Trophoblast cell (in vitro differentiated cells and primary cell): Measurements from ENCODE around the gene EML6.

Experiments
- DNase-seq, 2 donors: peaks; one replicate each; pipeline ENCODE4 v3.0.0-alpha.2; 2016
- H2AFZ ChIP-seq: 2 replicates; pipeline ENCODE4 v1.6.1; 2013; ENCODE audit warnings: low read length, moderate library complexity, mild to moderate bottlenecking; ENCODE audit not compliant: insufficient read depth, poor library complexity
- H2AK5ac ChIP-seq: 2 replicates; pipeline ENCODE4 v1.6.1; 2013; ENCODE audit warnings: mild to moderate bottlenecking, low read length
- H2BK120ac ChIP-seq: 2 replicates; pipeline ENCODE4 v1.6.1; 2013; ENCODE audit warnings: low read length, mild to moderate bottlenecking, moderate library complexity; ENCODE audit not compliant: insufficient read depth, poor library complexity
- H2BK12ac ChIP-seq: 2 replicates; pipeline ENCODE4 v1.6.1; 2013; ENCODE audit warnings: mild to moderate bottlenecking, low read length, moderate library complexity
- H2BK5ac ChIP-seq: 2 replicates; pipeline ENCODE4 v1.6.1; 2013; ENCODE audit warnings: low read length, low read depth, moderate library complexity, mild to moderate bottlenecking; ENCODE audit not compliant: poor library complexity
- H3K14ac ChIP-seq: 2 replicates; pipeline ENCODE4 v1.6.1; 2013; ENCODE audit warnings: mild to moderate bottlenecking, low read length
- H3K18ac ChIP-seq: 2 replicates; pipeline ENCODE4 v1.6.1; 2013; ENCODE audit warnings: mild to moderate bottlenecking, low read length
- H3K23ac ChIP-seq: 2 replicates; pipeline ENCODE4 v1.6.1; 2013; ENCODE audit warnings: low read length
- H3K27ac ChIP-seq: 2 replicates; pipeline ENCODE4 v1.5.1; 2013; ENCODE audit warnings: low read depth, mild to moderate bottlenecking, inconsistent platforms, low read length, moderate library complexity
- H3K27me3 ChIP-seq: 2 replicates; pipeline ENCODE4 v1.6.1; 2013; ENCODE audit warnings: inconsistent platforms, mild to moderate bottlenecking, low read length, moderate library complexity; ENCODE audit not compliant: insufficient read depth
- H3K36me3 ChIP-seq, 2 experiments: 1 replicate in 1 of 2; 2 replicates in 1 of 2; pipeline ENCODE4 v1.6.1; 2013; ENCODE audit warnings: low read length in 2 of 2, mild to moderate bottlenecking in 2 of 2, moderate library complexity in 1 of 2; ENCODE audit not compliant: insufficient read depth in 2 of 2, control insufficient read depth in 1 of 2
- H3K4ac ChIP-seq: 2 replicates; pipeline ENCODE4 v1.6.1; 2013; ENCODE audit warnings: low read depth, mild to moderate bottlenecking, low read length, moderate library complexity
- H3K4me1 ChIP-seq, 2 experiments: 1 replicate in 1 of 2; 2 replicates in 1 of 2; pipeline ENCODE4 v1.6.1; 2013; ENCODE audit warnings: low read length in 2 of 2, mild to moderate bottlenecking in 2 of 2, moderate library complexity in 1 of 2; ENCODE audit not compliant: insufficient read depth in 2 of 2, control insufficient read depth in 1 of 2
- H3K4me2 ChIP-seq: 2 replicates; pipeline ENCODE4 v1.6.1; 2013; ENCODE audit warnings: inconsistent platforms, mild to moderate bottlenecking, low read length, moderate library complexity
- H3K4me3 ChIP-seq: 2 replicates; pipeline ENCODE4 v1.5.1; 2013; ENCODE audit warnings: mild to moderate bottlenecking, low read depth, low read length, inconsistent platforms
- H3K79me1 ChIP-seq: one replicate; pipeline ENCODE4 v1.6.1; 2013; ENCODE audit warnings: low read length
- H3K79me2 ChIP-seq: 2 replicates; pipeline ENCODE4 v1.6.1; 2013; ENCODE audit warnings: low read length, mild to moderate bottlenecking; ENCODE audit not compliant: control insufficient read depth, insufficient read depth, poor library complexity
- H3K9ac ChIP-seq: 2 replicates; pipeline ENCODE4 v1.6.1; 2013; ENCODE audit warnings: mild to moderate bottlenecking, low read length
- H3K9me3 ChIP-seq: 2 replicates; pipeline ENCODE4 v1.6.1; 2013; ENCODE audit warnings: low read depth, mild to moderate bottlenecking, control low read depth, inconsistent platforms, low read length; ENCODE audit not compliant: insufficient read depth
- H4K12ac ChIP-seq: 2 replicates; pipeline ENCODE4 v1.6.1; 2013; ENCODE audit warnings: low read depth, mild to moderate bottlenecking, low read length, moderate library complexity
- H4K8ac ChIP-seq: 2 replicates; pipeline ENCODE4 v1.6.1; 2013; ENCODE audit warnings: low read depth, mild to moderate bottlenecking, low read length, moderate library complexity
- H4K91ac ChIP-seq: one replicate; pipeline ENCODE4 v1.6.1; 2013; ENCODE audit warnings: low read depth, mild to moderate bottlenecking, low read length, moderate library complexity
- WGBS: extraction: QIAGEN DNeasy Blood & Tissue Kit; methylation state at CpG from one replicate; pipeline ENCODE4 v1.1.7; 2013; ENCODE audit warnings: missing lambda C conversion rate; ENCODE audit not compliant: insufficient read length, insufficient coverage; ENCODE audit errors: extremely low coverage; 5-methylcytosine and 5-hydroxymethylcytosine counted together

Gene EML6

DNA sequence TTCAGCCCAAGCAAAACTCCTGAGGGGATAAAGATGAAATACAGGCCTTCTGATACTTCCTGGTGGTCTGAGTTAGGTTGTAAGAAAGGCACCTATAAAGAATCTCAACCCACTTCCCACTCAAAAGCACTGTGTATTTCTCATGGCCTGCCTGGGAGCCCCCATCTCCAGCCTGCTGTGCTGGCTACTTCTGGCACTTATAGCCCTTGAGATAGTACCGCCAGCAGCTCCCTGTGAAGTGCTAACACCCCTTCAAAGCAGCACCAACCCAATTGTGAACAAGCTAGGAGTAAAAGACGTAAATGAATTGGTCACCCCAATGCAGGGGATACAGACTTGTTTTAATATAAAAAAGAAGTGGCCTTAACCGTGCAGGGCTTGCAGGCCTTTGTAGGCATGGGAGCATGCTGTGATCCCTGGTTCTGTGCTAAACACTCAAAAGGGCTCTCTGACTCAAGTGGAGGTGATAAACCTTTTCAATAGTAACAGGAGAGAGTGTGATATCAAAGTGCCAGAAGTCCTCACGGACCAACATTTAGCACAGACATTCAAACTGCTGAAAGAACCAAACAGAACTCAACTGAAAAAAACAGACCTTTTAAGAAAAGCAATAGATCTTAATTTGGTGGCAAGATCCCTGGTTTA lies 246.0 kb downstream of the EML6 start:
- H3K18ac ChIP-seq: no peak overlapping the region
- WGBS: no CpG with 5 or more reads among the region's 4 CpGs
- H3K4me1 ChIP-seq: peaks cover 0 to 9% of the 10 kb centered on the region in 2 experiments
- no peak overlapping the region for H3K4me2 ChIP-seq
- H3K79me1 ChIP-seq: no peaks in the 10 kb centered on the region
- no peak overlapping the region for H2BK12ac ChIP-seq
- DNase-seq: no peak
- H3K36me3 ChIP-seq: peaks cover 10 to 22% of the 10 kb centered on the region in 2 experiments
- no peaks in the 10 kb centered on the region for H3K27me3 ChIP-seq
- no peak overlapping the region for H3K27ac ChIP-seq
- H3K4me3 ChIP-seq: no peak overlapping the region
- H4K91ac ChIP-seq: no peak overlapping the region
- H3K4ac ChIP-seq: no peak overlapping the region
- H4K8ac ChIP-seq: no peak overlapping the region
- no peak overlapping the region for H2AFZ ChIP-seq
- H3K23ac ChIP-seq: no peak overlapping the region
- H3K79me2 ChIP-seq: no peaks in the 10 kb centered on the region
- no peak overlapping the region for H2AK5ac ChIP-seq
- no peak overlapping the region for H2BK120ac ChIP-seq
- no peak overlapping the region for H4K12ac ChIP-seq
- no peak overlapping the region for H3K14ac ChIP-seq
- H2BK5ac ChIP-seq: no peak overlapping the region
- H3K9ac ChIP-seq: no peak overlapping the region
- H3K9me3 ChIP-seq: no peaks in the 10 kb centered on the region

- H3K23ac ChIP-seq: no peak overlapping the region
- no peak overlapping the region for H2BK12ac ChIP-seq
- no peak overlapping the region for H3K4me3 ChIP-seq
- no peak overlapping the region for H2BK120ac ChIP-seq
- no peak overlapping the region for H4K8ac ChIP-seq
- DNase-seq: no peak
- WGBS: no CpG with 5 or more reads among the region's 7 CpGs
- H3K9me3 ChIP-seq: no peaks in the 10 kb centered on the region
- no peaks in the 10 kb centered on the region for H3K79me2 ChIP-seq
- H2AK5ac ChIP-seq: no peak overlapping the region
- H3K36me3 ChIP-seq: peaks cover 10 to 22% of the 10 kb centered on the region in 2 experiments
- no peak overlapping the region for H3K9ac ChIP-seq
- no peak overlapping the region for H3K4ac ChIP-seq
- H3K4me1 ChIP-seq: peaks cover 0 to 9% of the 10 kb centered on the region in 2 experiments
- no peak overlapping the region for H3K18ac ChIP-seq
- no peak overlapping the region for H3K14ac ChIP-seq
- no peak overlapping the region for H3K4me2 ChIP-seq
- no peak overlapping the region for H4K12ac ChIP-seq
- no peak overlapping the region for H3K27ac ChIP-seq
- H2AFZ ChIP-seq: no peak overlapping the region
- no peak overlapping the region for H4K91ac ChIP-seq
- no peaks in the 10 kb centered on the region for H3K27me3 ChIP-seq
- no peak overlapping the region for H2BK5ac ChIP-seq
- H3K79me1 ChIP-seq: no peaks in the 10 kb centered on the region
Observed at GRCh38 chr2:54969940-54970338, 246.5 kb downstream of the EML6 start.

- no peak overlapping the region for H2BK12ac ChIP-seq
- no peak for DNase-seq
- no CpG with 5 or more reads among the region's 2 CpGs for WGBS
Observed at GRCh38 chr2:54975175-54975574, 251.7 kb downstream of the EML6 start.

GRCh38 chr2:54975598-54976492 lies 252.4 kb downstream of the EML6 start:
- peaks cover 3% of the 10 kb centered on the region for H3K79me2 ChIP-seq
- no peak overlapping the region for H2BK12ac ChIP-seq
- H3K4me1 ChIP-seq: no peaks in the 10 kb centered on the region
- H3K9ac ChIP-seq: no peak overlapping the region
- H3K9me3 ChIP-seq: no peaks in the 10 kb centered on the region
- WGBS: no CpG with 5 or more reads among the region's 4 CpGs
- H3K14ac ChIP-seq: no peak overlapping the region
- H3K27me3 ChIP-seq: no peaks in the 10 kb centered on the region
- H4K8ac ChIP-seq: no peak overlapping the region
- no peaks in the 10 kb centered on the region for H3K79me1 ChIP-seq
- no peak overlapping the region for H2BK5ac ChIP-seq
- H3K27ac ChIP-seq: no peak overlapping the region
- H4K91ac ChIP-seq: no peak overlapping the region
- H3K4ac ChIP-seq: peak overlapping the region; percentile 9
- no peak for DNase-seq
- no peak overlapping the region for H2BK120ac ChIP-seq
- H3K18ac ChIP-seq: peak overlapping the region; percentile 68
- no peak overlapping the region for H2AK5ac ChIP-seq
- H3K4me2 ChIP-seq: no peak overlapping the region
- H3K4me3 ChIP-seq: no peak overlapping the region
- H3K23ac ChIP-seq: no peak overlapping the region
- H2AFZ ChIP-seq: no peak overlapping the region
- no peak overlapping the region for H4K12ac ChIP-seq
- peaks cover 5 to 6% of the 10 kb centered on the region in 2 experiments for H3K36me3 ChIP-seq

More at GRCh38 chr2:54975175-54975574, 251.7 kb downstream of the EML6 start:
- H3K4me3 ChIP-seq: no peak overlapping the region
- H4K91ac ChIP-seq: no peak overlapping the region
- no peaks in the 10 kb centered on the region for H3K4me1 ChIP-seq
- no peaks in the 10 kb centered on the region for H3K9me3 ChIP-seq
- H3K4ac ChIP-seq: no peak overlapping the region
- H3K23ac ChIP-seq: no peak overlapping the region
- H2AFZ ChIP-seq: no peak overlapping the region
- no peaks in the 10 kb centered on the region for H3K27me3 ChIP-seq
- no peak overlapping the region for H3K27ac ChIP-seq
- H4K8ac ChIP-seq: no peak overlapping the region
- H3K9ac ChIP-seq: no peak overlapping the region
- H2AK5ac ChIP-seq: no peak overlapping the region
- no peak overlapping the region for H3K18ac ChIP-seq
- no peak overlapping the region for H4K12ac ChIP-seq
- no peak overlapping the region for H3K4me2 ChIP-seq
- no peaks in the 10 kb centered on the region for H3K79me1 ChIP-seq
- H3K14ac ChIP-seq: no peak overlapping the region
- no peak overlapping the region for H2BK120ac ChIP-seq
- H3K79me2 ChIP-seq: peaks cover 3% of the 10 kb centered on the region
- peaks cover 6 to 8% of the 10 kb centered on the region in 2 experiments for H3K36me3 ChIP-seq
- H2BK5ac ChIP-seq: no peak overlapping the region
